SK-N-MC (cell line): ENCODE measurements around the gene NCKIPSD.

Experiments used
- EZH2 ChIP-seq: fragments of 200-600 bp; sonication (generic); IDR thresholded peaks from one replicate; pipeline ENCODE4 v1.6.1; 2017; ENCODE audit warnings: antibody characterized with exemption
- POLR2AphosphoS5 ChIP-seq: IDR thresholded peaks from 2 replicates; pipeline ENCODE4 v1.6.1; 2012; ENCODE audit warnings: mild to moderate bottlenecking, low read depth, low read length, borderline replicate concordance

- no peak for TF ChIP-seq POLR2AphosphoS5
- no peak for TF ChIP-seq EZH2
Observed at GRCh38 chr3:48631516-48632448, 53.9 kb downstream of the NCKIPSD start.
